Kidney (tissue), 14 donors: ENCODE data around the gene COLGALT1. TPM values are rescaled to one million over a fixed set of nuclear protein-coding genes. Genes with fewer than 3 reads are reported as not detected.

Experiments used
- DNase-seq, 5 donors: peaks; one replicate each; pipeline ENCODE4 v3.0.0-alpha.2; 2013 to 2020
- FAIRE-seq: peaks from 2 replicates; lab custom pipeline; 2012; peaks lifted over from hg19 to GRCh38; lab: Jason Lieb, UNC
- H3K27ac ChIP-seq, 2 donors: one replicate each; pipeline ENCODE4 v1.7.0; 2013; ENCODE audit warnings: low read depth in 2 of 2, low read length in 2 of 2, inconsistent platforms in 1 of 2
- H3K27me3 ChIP-seq: one replicate; pipeline ENCODE4 v1.7.1; 2013; ENCODE audit warnings: low read length, inconsistent platforms; ENCODE audit not compliant: control insufficient read depth, insufficient read depth
- H3K36me3 ChIP-seq, 3 donors: one replicate each; pipeline versions ENCODE4 v1.7.0 to v1.7.1; 2013; ENCODE audit warnings: low read length in 3 of 3, control low read depth in 1 of 3, inconsistent platforms in 1 of 3; ENCODE audit not compliant: insufficient read depth in 3 of 3, control insufficient read depth in 2 of 3
- H3K4me1 ChIP-seq, 3 donors: one replicate each; pipeline versions ENCODE4 v1.7.0 to v1.7.1; 2013; ENCODE audit warnings: low read length in 3 of 3, inconsistent platforms in 1 of 3, low read depth in 1 of 3; ENCODE audit not compliant: control insufficient read depth in 2 of 3, insufficient read depth in 2 of 3
- H3K4me3 ChIP-seq, 3 donors: one replicate each; pipeline versions ENCODE4 v1.7.0 to v1.8.1; 2013; ENCODE audit warnings: low read length in 3 of 3, control low read depth in 1 of 3, inconsistent platforms in 1 of 3
- H3K9ac ChIP-seq, 3 donors: one replicate each; pipeline versions ENCODE4 v1.7.0 to v1.7.1; 2013; ENCODE audit warnings: low read length in 3 of 3, control low read depth in 1 of 3, inconsistent platforms in 1 of 3
- H3K9me3 ChIP-seq, 3 donors: one replicate each; pipeline versions ENCODE4 v1.7.0 to v1.7.1; 2013; ENCODE audit warnings: low read length in 3 of 3, control low read depth in 1 of 3, inconsistent platforms in 1 of 3; ENCODE audit not compliant: control insufficient read depth in 2 of 3, insufficient read depth in 1 of 3
- CTCF ChIP-seq: IDR thresholded peaks from 3 replicates; pipeline ENCODE4 v1.5.1; 2012; ENCODE audit warnings: mild to moderate bottlenecking, moderate library complexity, borderline replicate concordance; ENCODE audit not compliant: insufficient read depth; ENCODE audit errors: extremely low read depth
- intact Hi-C: fragments of 100-400 bp; cut with DNase I; formaldehyde crosslinking; loops from one replicate; pipeline ENCODE4 v1.11.1; 2022
- polyA plus RNA-seq: library from polyadenylated mRNA; stranded (reverse); fragments of 350-450 nt; fragmentation: Illumina TruSeq; extraction: RNeasy Lipid Tissue Mini Kit (QIAGEN cat#74804); gene quantifications from one replicate; pipeline ENCODE4 v1.2.3, GENCODE V29; 2014; ENCODE audit warnings: low read depth, low replicate concordance; ENCODE audit not compliant: insufficient read depth
- total RNA-seq: library from RNA; stranded (reverse); fragmentation: NEBNext Ultra II Directional; extraction: Animal tissue kit (Norgen Biotek cat#: 25700); gene quantifications from one replicate; pipeline ENCODE4 v1.2.1, GENCODE V29; 2021
- donor health status: control.
- donor health status: control.
- donor health status: control.
- donor health status: control.
- donor health status: control.
- donor health status: DM: yes; HTN: yes; CAD: no.
- donor health status: Normal renal cell carcinoma (clear cell type).

Gene COLGALT1
- total and polyA plus RNA-seq, 2 donors from 2014 or later, result 23.6 to 66.2 TPM

- intact Hi-C loops, result no loop called here
- H3K4me3 ChIP-seq, result peak overlapping the region; percentile 61 to 84 (median 74)
- H3K4me1 ChIP-seq, result peaks cover 0 to 6% (median 0%) of the 10 kb centered on the region in 3 donors
- peak; percentile 25 to 88 (median 54) for DNase-seq
- H3K9me3 ChIP-seq, result no peaks in the 10 kb centered on the region
- TF ChIP-seq CTCF, result no peak
- peak overlapping the region; percentile 32 to 53 for H3K27ac ChIP-seq
- no peak for FAIRE-seq
- peak overlapping the region; percentile 16 to 73 (median 54) for H3K9ac ChIP-seq
- H3K36me3 ChIP-seq, result no peaks in the 10 kb centered on the region
- H3K27me3 ChIP-seq, result no peaks in the 10 kb centered on the region
Observed at GRCh38 chr19:17555929-17556813, 722 bp downstream of the COLGALT1 start.

- intact Hi-C loops, result no loop called here
- no peak for DNase-seq
- H3K9ac ChIP-seq, result no peak overlapping the region
- H3K9me3 ChIP-seq, result no peaks in the 10 kb centered on the region
- TF ChIP-seq CTCF, result no peak
- FAIRE-seq, result no peak
- no peaks in the 10 kb centered on the region for H3K36me3 ChIP-seq
- H3K27ac ChIP-seq, result no peak overlapping the region
- no peak overlapping the region for H3K4me3 ChIP-seq
- H3K4me1 ChIP-seq, result peaks cover 0 to 6% (median 0%) of the 10 kb centered on the region in 3 donors
- H3K27me3 ChIP-seq, result no peaks in the 10 kb centered on the region
Observed at GRCh38 chr19:17556995-17557394, 1.5 kb downstream of the COLGALT1 start.

- DNase-seq (no peak), FAIRE-seq (no peak)
- Histone ChIP-seq H3K36me3 (no peaks in the 10 kb centered on the region), H3K27me3 (no peaks in the 10 kb centered on the region), H3K27ac (no peak overlapping the region), H3K9ac (no peak overlapping the region), H3K9me3 (no peaks in the 10 kb centered on the region), H3K4me1 (peaks cover 0 to 6% (median 0%) of the 10 kb centered on the region in 3 donors), H3K4me3 (no peak overlapping the region)
- intact Hi-C loops, result no loop called here
- TF ChIP-seq CTCF, result no peak
Observed at GRCh38 chr19:17557466-17557865, 2.0 kb downstream of the COLGALT1 start.
